Upper lobe of left lung (tissue), 6 donors: ENCODE results near the gene SSC4D. TPM values are rescaled to one million over a fixed set of nuclear protein-coding genes. Genes with fewer than 3 reads are reported as not detected.

Experiments used
- ATAC-seq, 2 donors: fragments of 200-7000 bp; cut with Tn5 transposase; one replicate each; pipeline ENCODE4 v1.9.1; 2022; ENCODE audit warnings: mild to moderate bottlenecking in 2 of 2, moderate library complexity in 2 of 2; ENCODE audit not compliant: low FRiP score in 2 of 2
- DNase-seq, 2 donors: peaks; one replicate each; pipeline ENCODE4 v3.0.0-alpha.2; 2019 to 2020
- H3K27ac ChIP-seq, 4 donors: fragments of 200-600 bp; sonication (generic); one replicate each; pipeline ENCODE4 v1.5.1; 2016 to 2019
- H3K27me3 ChIP-seq, 4 donors: fragments of 200-600 bp; sonication (generic); one replicate each; pipeline ENCODE4 v1.5.1; 2017 to 2019
- H3K36me3 ChIP-seq, 4 donors: fragments of 200-600 bp; sonication (generic); one replicate each; pipeline ENCODE4 v1.5.1; 2016 to 2019
- H3K4me1 ChIP-seq, 4 donors: fragments of 200-600 bp; sonication (generic); one replicate each; pipeline ENCODE4 v1.5.1; 2018 to 2019
- H3K4me3 ChIP-seq, 4 donors: fragments of 200-600 bp; sonication (generic); one replicate each; pipeline ENCODE4 v1.5.1; 2017 to 2019; ENCODE audit warnings: mild to moderate bottlenecking in 2 of 4, moderate library complexity in 1 of 4
- H3K9me3 ChIP-seq, 4 donors: fragments of 200-600 bp; sonication (generic); one replicate each; pipeline ENCODE4 v1.5.1; 2018 to 2019
- EP300 ChIP-seq, 4 donors: sonication (generic); formaldehyde crosslinking; IDR thresholded peaks; one replicate each; pipeline ENCODE4 v1.5.1; 2017; ENCODE audit warnings: antibody characterized with exemption in 4 of 4, control low read depth in 2 of 4
- POLR2A ChIP-seq, 4 donors: fragments of 450-650 bp; IDR thresholded peaks; one replicate each; pipeline ENCODE4 v1.5.1; 2016 to 2017; ENCODE audit warnings: antibody characterized with exemption in 4 of 4, mild to moderate bottlenecking in 2 of 4
- POLR2AphosphoS5 ChIP-seq, 2 donors: sonication (generic); formaldehyde crosslinking; IDR thresholded peaks; one replicate each; pipeline ENCODE4 v1.5.1; 2017; ENCODE audit warnings: antibody characterized with exemption in 2 of 2
- WGBS, 2 donors: methylation state at CpG; one replicate each; pipeline ENCODE4 v1.1.5; 2017 to 2018; 5-methylcytosine and 5-hydroxymethylcytosine counted together
- total RNA-seq, 6 donors: library from RNA; depleted of rRNA in 4 of 6; stranded (reverse); fragments of >200 nt in 4 of 6; gene quantifications; one replicate each; pipeline versions ENCODE4 v1.1.0 to v1.2.1, GENCODE V29; 2016 to 2021
- TF ChIP-seq, protein P1 (sequence below), 6 experiments: fragments of 450-650 bp in 4 of 6; fragments of 200-600 bp in 2 of 6; sonication (generic) in 2 of 6; IDR thresholded peaks; one replicate each; pipeline ENCODE4 v1.5.1; 2016 to 2019; ENCODE audit warnings: antibody characterized with exemption in 6 of 6
- donor health status: DM: no; HTN: no; CAD: no; lungs with moderate emphysema.
- donor health status: DM: no; HTN: yes; CAD: no; lungs with severe emphysema.

The SSC4D gene
- total RNA-seq, 6 donors from 2014 or later = 1.7 to 2.1 (median 1.9) TPM; not detected in 1

- Histone ChIP-seq H3K4me1 (peaks cover 30 to 54% (median 36%) of the 10 kb centered on the region in 4 donors), H3K36me3 (peaks cover 3 to 22% (median 7%) of the 10 kb centered on the region in 4 donors), H3K27ac (no peak overlapping the region), H3K27me3 (no peaks in the 10 kb centered on the region), H3K4me3 (no peak overlapping the region), H3K9me3 (no peaks in the 10 kb centered on the region)
- ATAC-seq (no peak), DNase-seq (no peak)
- TF ChIP-seq, protein P1, sequence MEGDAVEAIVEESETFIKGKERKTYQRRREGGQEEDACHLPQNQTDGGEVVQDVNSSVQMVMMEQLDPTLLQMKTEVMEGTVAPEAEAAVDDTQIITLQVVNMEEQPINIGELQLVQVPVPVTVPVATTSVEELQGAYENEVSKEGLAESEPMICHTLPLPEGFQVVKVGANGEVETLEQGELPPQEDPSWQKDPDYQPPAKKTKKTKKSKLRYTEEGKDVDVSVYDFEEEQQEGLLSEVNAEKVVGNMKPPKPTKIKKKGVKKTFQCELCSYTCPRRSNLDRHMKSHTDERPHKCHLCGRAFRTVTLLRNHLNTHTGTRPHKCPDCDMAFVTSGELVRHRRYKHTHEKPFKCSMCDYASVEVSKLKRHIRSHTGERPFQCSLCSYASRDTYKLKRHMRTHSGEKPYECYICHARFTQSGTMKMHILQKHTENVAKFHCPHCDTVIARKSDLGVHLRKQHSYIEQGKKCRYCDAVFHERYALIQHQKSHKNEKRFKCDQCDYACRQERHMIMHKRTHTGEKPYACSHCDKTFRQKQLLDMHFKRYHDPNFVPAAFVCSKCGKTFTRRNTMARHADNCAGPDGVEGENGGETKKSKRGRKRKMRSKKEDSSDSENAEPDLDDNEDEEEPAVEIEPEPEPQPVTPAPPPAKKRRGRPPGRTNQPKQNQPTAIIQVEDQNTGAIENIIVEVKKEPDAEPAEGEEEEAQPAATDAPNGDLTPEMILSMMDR (IDR thresholded peaks at IDR 0.05) = no peak
- TF ChIP-seq POLR2A (IDR thresholded peaks at IDR 0.05) (no peak), POLR2AphosphoS5 (IDR thresholded peaks at IDR 0.05) (no peak), EP300 (IDR thresholded peaks at IDR 0.05) (no peak)
- 96 to 98% methylated on average over 5 of the region's 5 CpGs for WGBS, 2 donors
These were observed 55.8 kb downstream of the SSC4D start for GRCh38 chr7:76353744-76354143.

DNA sequence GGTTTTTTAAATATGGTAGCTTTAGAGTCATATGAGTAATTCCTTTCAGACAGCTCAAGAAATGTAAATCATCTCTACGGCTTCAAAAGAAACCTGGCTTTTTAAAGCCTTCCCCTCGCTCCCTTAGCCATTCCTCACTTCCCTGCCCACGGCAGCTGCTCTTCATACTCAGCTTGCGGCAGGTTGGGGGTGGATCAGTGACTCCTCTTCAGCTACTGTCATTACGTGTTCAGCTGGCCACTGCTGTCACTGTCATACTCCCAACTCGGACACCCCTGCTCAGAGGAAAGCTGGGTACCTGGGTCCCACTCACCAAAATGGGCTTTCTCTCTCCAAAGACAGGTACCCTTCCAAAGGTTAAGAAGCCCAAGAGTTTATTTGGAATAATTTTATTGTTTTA is 57.3 kb downstream of the SSC4D start:
- TF ChIP-seq, protein P1 (IDR thresholded peaks at IDR 0.05) = no peak
- no peak for TF ChIP-seq EP300 (IDR thresholded peaks at IDR 0.05)
- Histone ChIP-seq H3K4me3 (no peak overlapping the region), H3K27me3 (no peaks in the 10 kb centered on the region), H3K4me1 (peaks cover 29 to 61% (median 39%) of the 10 kb centered on the region in 4 donors), H3K9me3 (no peaks in the 10 kb centered on the region), H3K27ac (no peak overlapping the region), H3K36me3 (peaks cover 3 to 33% (median 8%) of the 10 kb centered on the region in 4 donors)
- 81 to 84% methylated on average over 6 of the region's 6 CpGs for WGBS, 2 donors
- ATAC-seq = peak in 1 of 2 donors; percentile 14
- DNase-seq = no peak

DNA sequence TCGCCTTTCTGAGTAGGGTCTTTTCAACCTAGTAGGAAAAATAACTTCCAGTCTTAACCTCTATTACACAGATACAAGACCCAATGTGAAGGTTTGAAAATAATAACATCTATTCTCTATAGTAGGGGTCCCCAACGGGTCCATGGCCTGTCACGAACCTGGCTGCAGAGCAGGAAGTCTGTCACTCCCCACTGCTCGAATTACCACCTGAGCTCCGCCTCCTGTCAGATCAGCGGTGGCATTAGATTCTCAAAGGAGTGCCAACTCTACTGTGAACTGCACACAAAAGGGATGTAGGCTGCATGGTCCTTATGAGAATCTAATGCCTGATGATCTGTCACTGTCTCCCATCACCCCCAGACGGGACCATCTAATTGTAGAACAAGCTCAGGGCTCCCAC is 58.1 kb downstream of the SSC4D start:
- no peak for ATAC-seq
- TF ChIP-seq POLR2A (IDR thresholded peaks at IDR 0.05) = no peak

DNA sequence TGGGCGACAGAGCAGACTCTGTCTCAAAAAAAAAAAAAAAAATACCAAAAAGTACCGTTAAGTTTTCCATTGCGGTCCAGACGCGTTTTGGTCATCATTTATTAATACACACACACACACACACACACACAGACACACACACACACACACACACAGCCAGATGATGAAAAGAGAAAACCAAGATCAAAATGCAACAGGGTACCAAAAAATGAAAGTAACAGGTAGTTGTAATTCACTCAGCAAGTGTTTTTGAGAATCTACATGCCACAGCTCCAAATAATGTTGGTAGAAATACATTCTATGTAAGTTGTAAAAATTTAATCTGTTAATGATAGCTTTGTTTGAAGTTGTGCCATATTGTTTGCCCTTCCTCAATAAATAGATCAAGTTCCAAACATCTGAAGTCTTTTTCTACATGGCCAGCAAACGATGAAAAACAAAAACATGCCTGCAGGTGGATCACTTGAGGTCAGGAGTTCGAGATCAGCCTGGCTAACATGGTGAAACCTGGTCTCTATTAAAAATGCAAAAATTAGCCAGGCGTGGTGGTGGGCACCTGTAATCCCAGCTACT is 60.1 kb downstream of the SSC4D start:
- 85 to 90% methylated on average over 8 of the region's 8 CpGs for WGBS, 2 donors
- Histone ChIP-seq H3K4me3 (no peak overlapping the region), H3K36me3 (peaks cover 7 to 53% (median 21%) of the 10 kb centered on the region in 4 donors), H3K27me3 (no peaks in the 10 kb centered on the region), H3K4me1 (peaks cover 19 to 53% (median 33%) of the 10 kb centered on the region in 4 donors), H3K9me3 (no peaks in the 10 kb centered on the region), H3K27ac (no peak overlapping the region)
- TF ChIP-seq POLR2A (IDR thresholded peaks at IDR 0.05) (no peak), POLR2AphosphoS5 (IDR thresholded peaks at IDR 0.05) (no peak), EP300 (IDR thresholded peaks at IDR 0.05) (no peak)
- TF ChIP-seq, protein P1 (IDR thresholded peaks at IDR 0.05) = no peak
- DNase-seq (no peak), ATAC-seq (no peak)

More for the DNA sequence above, 58.1 kb downstream of the SSC4D start:
- H3K4me3 ChIP-seq = no peak overlapping the region
- H3K36me3 ChIP-seq = peaks cover 3 to 41% (median 9%) of the 10 kb centered on the region in 4 donors
- H3K27me3 ChIP-seq = no peaks in the 10 kb centered on the region
- peaks cover 29 to 61% (median 39%) of the 10 kb centered on the region in 4 donors for H3K4me1 ChIP-seq
- H3K27ac ChIP-seq = no peak overlapping the region
- 88 to 90% methylated on average over 6 to 7 of the region's 7 CpGs for WGBS, 2 donors
- no peaks in the 10 kb centered on the region for H3K9me3 ChIP-seq
- DNase-seq = no peak

DNA sequence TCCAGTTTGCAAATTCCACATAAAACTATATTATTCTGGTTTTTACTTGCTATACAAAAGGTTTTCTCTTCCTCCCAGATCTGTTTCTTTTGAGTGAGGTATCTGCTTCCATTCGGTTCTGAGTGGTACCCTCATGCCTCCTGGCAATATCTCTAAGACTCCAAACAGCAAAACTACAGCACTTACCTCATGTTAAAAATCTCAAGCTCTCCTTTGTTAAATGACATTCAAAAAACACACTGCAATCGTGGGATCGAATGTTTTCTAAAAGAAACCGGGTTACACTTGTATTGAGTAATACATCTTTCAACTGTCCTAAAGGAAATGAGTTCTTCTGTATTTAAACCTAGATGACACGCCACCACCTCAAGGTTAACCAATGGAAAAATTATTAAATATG is 61.8 kb downstream of the SSC4D start:
- Histone ChIP-seq H3K4me1 (peaks cover 19 to 48% (median 35%) of the 10 kb centered on the region in 4 donors), H3K36me3 (peaks cover 7 to 68% (median 29%) of the 10 kb centered on the region in 4 donors), H3K9me3 (no peaks in the 10 kb centered on the region), H3K27ac (peak overlapping the region in 2 of 4 donors; percentile 63 to 83), H3K4me3 (no peak overlapping the region), H3K27me3 (no peaks in the 10 kb centered on the region)
- no peak for TF ChIP-seq POLR2AphosphoS5 (IDR thresholded peaks at IDR 0.05)
- TF ChIP-seq, protein P1 (IDR thresholded peaks at IDR 0.05) = no peak
- 52 to 62% methylated on average over 5 of the region's 5 CpGs for WGBS, 2 donors
- DNase-seq = no peak
- no peak for ATAC-seq
